ENCODE measurements around the gene LRBA.

- TF ChIP-seq CTCF (IDR thresholded peaks at IDR 0.05) (no peak), GABPA (IDR thresholded peaks at IDR 0.05; ENCODE audit: low read depth) (no peak), TCF12 (IDR thresholded peaks at IDR 0.05) (no peak), IRF3 (IDR thresholded peaks at IDR 0.05; ENCODE audit: low read depth, low read length) (no peak), RFX5 (IDR thresholded peaks at IDR 0.05; ENCODE audit: low read length) (no peak), RAD21 (IDR thresholded peaks at IDR 0.05; ENCODE audit: low read length) (no peak), EP300 (IDR thresholded peaks at IDR 0.05; ENCODE audit: borderline replicate concordance in 1 of 2, low read depth in 1 of 2, low read length in 1 of 2) (no peak), NRF1 (IDR thresholded peaks at IDR 0.05; ENCODE audit: low read depth, low read length) (no peak)
- TF ChIP-seq, protein P1, sequence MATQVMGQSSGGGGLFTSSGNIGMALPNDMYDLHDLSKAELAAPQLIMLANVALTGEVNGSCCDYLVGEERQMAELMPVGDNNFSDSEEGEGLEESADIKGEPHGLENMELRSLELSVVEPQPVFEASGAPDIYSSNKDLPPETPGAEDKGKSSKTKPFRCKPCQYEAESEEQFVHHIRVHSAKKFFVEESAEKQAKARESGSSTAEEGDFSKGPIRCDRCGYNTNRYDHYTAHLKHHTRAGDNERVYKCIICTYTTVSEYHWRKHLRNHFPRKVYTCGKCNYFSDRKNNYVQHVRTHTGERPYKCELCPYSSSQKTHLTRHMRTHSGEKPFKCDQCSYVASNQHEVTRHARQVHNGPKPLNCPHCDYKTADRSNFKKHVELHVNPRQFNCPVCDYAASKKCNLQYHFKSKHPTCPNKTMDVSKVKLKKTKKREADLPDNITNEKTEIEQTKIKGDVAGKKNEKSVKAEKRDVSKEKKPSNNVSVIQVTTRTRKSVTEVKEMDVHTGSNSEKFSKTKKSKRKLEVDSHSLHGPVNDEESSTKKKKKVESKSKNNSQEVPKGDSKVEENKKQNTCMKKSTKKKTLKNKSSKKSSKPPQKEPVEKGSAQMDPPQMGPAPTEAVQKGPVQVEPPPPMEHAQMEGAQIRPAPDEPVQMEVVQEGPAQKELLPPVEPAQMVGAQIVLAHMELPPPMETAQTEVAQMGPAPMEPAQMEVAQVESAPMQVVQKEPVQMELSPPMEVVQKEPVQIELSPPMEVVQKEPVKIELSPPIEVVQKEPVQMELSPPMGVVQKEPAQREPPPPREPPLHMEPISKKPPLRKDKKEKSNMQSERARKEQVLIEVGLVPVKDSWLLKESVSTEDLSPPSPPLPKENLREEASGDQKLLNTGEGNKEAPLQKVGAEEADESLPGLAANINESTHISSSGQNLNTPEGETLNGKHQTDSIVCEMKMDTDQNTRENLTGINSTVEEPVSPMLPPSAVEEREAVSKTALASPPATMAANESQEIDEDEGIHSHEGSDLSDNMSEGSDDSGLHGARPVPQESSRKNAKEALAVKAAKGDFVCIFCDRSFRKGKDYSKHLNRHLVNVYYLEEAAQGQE (IDR thresholded peaks at IDR 0.05; ENCODE audit: low read depth, low read length): no peak
Observed at GRCh38 chr4:150476776-150477175, 538.3 kb downstream of the LRBA start.

Data from SK-N-SH (cell line).